ENCODE data around the gene ICA1L.
"Not testable (repeated sequence)": the region's sequence is repeated elsewhere in the genome, so short reads cannot be mapped to it uniquely, and the experiment has no call there.

ICA1L gene

DNA sequence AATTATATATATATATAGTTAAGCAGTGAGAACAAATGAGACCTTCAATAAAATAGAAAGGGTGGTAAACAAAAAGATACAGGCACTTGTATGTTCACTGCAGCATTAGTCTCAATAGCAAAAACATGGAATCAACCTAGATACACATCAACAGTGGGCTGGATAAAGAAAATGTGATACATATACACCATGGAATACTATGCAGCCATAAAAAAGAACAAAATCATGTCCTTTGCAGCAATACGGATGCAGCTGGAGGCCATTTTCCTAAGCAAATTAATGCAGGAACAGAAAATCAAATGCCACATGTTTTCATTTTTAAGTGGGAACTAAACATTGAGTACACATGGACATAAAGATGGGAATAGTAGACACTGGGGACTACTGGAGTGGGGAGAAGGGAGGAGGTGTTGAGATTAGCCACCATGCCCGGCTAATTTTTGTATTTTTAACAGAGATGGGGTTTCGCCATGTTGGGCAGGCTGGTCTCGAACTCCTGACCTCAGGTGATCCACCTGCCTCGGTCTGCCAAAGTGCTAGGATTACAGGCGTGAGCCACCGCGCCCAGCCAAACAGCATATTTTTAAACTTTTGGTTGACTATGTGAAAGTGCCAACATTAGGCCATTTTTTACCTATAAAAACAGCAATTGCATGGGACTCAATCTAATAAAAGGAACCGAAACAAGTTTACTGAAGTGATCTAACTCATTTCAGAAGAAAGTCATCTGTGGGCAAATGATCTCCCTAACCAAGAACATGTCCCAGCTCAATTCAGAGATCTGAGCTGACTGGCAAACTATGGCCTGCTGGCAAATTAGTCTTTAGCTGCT is 23.7 kb downstream of the ICA1L start:
- DNase-seq (ENCODE audit: low read depth in 2 of 2): no peak

DNA sequence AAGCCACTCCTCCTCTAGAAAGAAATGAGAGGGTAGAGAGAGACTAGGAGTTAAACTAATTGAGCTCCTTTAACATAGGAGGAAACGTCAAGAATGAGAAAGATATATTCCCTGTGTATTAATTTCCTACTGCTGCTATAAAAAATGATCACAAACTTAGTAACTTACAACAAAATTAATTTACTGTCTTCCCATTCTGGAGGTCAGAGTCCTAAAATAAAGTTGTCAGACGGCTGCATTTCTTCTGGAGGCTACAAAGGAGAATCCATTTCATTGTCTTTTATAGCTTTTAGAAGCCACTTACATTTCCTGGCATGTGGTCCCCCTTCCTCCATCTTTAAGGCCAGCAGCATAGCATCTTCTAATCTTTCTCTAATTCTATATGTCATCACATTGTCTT is 26.9 kb downstream of the ICA1L start:
- DNase-seq (ENCODE audit: low read depth in 2 of 2): no peak

DNA sequence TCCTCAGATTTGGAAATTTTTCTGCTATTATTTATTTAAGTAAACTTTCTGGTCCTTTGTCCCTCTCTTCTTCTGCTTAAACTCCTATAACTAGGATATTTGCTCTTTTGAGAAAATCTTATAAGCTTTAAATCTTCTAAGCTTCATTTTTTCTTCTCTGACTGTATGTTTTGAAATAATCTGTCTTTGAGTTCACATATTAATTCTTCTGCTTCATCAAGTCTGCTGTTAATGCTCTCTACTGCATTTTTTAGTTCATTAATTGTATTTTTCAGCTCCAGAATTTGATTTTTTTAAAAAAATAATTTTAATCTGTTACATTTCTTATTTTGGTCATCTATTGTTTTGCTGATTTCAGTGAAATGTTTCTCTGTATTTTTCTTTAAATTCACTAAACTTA is 28.9 kb downstream of the ICA1L start:
- no peak for DNase-seq (ENCODE audit: low read depth in 2 of 2)

- DNase-seq (ENCODE audit: low read depth in 2 of 2): no peak
Measured at GRCh38 chr2:202841090-202841867, 30.3 kb downstream of the ICA1L start.

GRCh38 chr2:202831242-202832220 is 40.0 kb downstream of the ICA1L start:
- DNase-seq (ENCODE audit: low read depth in 2 of 2): peak; percentile 20 to 29

DNA sequence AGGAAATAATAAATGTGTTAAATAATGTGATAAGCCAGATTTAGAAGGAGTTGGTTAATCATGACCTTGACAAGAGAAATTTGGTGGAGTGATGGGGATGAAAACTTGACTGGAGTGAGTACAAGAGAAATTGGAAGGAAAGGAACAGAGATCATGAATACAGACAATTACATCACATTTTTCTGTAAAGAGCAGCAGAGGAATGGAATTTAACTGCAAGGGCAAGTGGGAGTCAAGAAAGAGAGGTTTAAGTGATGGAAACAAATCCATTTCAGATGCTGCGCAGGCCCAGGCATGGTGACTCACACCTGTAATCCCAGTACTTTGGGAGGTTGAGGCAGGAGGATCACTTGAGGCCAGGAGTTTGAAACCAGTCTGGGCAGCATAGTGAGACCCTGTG is 46.7 kb downstream of the ICA1L start:
- DNase-seq (ENCODE audit: low read depth in 2 of 2): no peak

DNA sequence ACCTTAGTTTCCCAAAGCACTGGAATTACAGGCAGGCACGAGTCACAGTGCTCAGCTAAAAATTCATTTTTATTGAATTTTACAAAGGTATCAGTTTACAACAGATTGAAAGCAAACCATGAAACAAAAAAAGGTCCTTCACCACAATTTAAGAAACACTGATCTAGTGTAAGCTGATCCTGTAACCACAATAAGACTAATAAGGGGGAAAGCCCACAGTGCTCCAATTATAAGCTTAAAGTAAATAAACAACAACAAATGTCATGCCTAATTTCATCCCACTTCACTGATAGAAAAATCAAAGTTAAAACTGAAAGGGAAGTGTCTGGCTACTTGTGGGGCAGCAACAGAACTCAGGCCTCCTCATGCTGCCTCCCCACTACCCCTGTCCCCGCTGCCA is 49.2 kb downstream of the ICA1L start:
- DNase-seq (ENCODE audit: low read depth in 2 of 2): no peak

DNA sequence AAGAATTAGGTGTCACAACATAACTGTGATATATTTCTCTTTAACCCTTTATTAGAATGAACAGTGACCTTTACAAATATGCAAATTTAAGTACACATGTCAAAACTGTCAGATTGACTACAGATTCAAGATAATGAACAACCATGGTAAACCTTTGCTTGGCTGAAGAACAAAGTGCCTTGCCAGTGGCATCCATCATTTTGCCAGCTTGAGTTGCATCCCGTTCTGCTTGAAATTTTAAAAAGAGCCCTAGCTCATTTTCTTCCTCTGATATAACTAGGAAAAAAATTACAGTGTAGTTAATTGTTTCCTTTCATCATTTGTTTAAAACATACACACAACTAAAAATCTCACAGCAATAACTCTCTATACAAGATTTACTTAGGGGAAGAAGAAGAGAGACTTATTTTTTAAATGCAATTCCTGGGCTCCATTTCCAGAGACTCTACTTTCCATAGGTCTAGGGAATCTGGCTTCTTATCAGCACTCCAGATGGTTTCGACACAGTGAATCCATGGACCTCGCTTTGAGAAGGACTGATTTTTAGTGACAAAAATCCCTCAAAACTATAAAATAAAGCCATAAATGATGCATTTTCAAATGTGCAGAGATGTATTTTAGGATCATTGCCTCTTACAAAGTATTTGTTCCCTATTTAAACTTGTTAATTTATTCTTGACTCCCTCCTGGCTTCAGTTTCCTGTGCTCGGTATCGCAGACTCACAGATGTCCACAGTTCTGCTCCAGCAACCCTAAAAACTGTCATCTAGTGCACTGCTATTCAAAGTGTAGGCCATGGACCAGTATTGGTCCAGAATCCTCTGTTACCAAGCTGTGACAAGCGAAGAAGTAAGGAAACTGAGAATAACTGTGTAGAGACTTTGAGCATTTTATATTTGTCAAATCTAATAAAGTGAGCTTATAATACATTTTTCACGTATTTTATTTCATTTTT is 50.1 kb downstream of the ICA1L start:
- DNase-seq (ENCODE audit: low read depth in 2 of 2): no peak

GRCh38 chr2:202818321-202818720 is 53.2 kb downstream of the ICA1L start:
- no peak for DNase-seq (ENCODE audit: low read depth in 2 of 2)

GRCh38 chr2:202817771-202818170 is 53.8 kb downstream of the ICA1L start:
- no peak for DNase-seq (ENCODE audit: low read depth in 2 of 2)

- no peak for DNase-seq (ENCODE audit: low read depth in 2 of 2)
Measured at GRCh38 chr2:202815548-202816360, 55.8 kb downstream of the ICA1L start.

DNA sequence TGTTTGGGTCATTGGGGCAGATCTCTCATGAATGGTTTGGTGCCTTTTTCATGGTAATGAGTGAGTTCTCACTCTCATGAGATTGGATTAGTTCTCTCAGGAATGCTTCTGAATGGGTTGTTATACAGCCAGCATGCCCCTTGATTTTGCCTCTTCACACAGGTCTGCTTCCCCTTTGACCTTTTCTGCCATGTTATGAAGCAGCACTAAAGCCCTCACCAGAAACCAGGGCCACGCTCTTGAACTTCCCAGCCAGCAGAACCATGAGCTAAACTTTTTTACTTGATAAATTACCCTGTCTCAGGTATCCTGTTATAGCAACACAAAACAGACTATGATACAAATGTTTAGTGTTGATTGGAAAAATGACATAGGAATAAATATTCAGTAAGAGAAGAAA is 57.3 kb downstream of the ICA1L start:
- DNase-seq (ENCODE audit: low read depth in 2 of 2): no peak

DNA sequence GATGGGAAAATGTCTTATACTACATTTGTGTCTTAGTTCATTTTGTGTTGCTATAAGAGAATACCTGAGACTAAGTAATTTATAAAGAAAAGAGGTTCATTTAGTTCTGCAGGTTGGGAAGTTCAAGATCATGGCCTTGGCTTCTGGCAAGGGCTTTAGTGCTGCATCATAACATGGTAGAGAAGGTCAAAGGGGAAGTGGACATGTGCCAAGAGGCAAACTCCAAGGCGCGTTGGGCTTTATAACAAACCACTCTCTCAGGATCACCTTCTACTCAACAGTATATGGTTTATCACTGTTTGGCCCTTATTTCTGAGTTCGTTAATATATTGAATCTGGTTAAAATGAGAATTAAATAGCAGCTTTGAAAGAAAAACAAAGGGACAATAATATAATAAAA is 58.2 kb downstream of the ICA1L start:
- no peak for DNase-seq (ENCODE audit: low read depth in 2 of 2)

GRCh38 chr2:202808754-202809153 is 62.8 kb downstream of the ICA1L start:
- no peak for DNase-seq (ENCODE audit: low read depth in 2 of 2)

DNA sequence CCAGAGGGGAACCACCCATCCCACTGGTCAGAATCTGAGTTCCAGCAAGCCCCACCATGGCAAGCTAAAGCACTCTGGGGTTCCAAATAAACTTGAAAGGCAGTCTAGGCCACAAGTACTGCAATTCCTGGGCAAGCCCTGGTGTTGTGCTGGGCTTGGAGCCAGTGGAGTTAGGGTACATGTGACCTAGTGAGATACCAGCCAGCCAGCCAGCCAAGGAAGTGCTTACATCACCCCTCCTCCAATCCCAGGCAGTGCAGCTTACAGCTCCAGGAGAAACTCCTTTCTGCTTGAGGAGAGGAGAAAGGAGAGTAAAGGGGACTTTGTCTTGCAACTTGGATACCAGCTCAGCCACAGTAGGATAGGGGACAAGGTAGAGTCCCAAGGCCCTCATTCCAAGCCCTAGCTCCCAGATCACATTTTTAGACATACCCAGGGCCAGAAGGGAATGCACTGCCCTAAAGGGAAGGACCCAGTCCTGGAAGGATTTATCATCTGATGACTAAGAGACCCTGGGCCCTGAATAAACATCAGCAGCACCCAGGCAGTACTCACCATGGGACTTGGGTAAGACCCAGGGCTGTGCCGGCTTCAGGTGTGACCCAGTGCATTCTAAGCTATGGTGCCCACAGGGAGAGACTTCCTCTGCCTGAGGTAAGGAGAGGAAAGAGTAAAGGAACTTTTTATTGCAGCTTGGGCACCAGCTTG is 64.0 kb downstream of the ICA1L start:
- DNase-seq (ENCODE audit: low read depth in 2 of 2): peak in 1 of 2 experiments; percentile 10

- DNase-seq (ENCODE audit: low read depth in 2 of 2): not testable (repeated sequence)
Measured at GRCh38 chr2:202805911-202806310, 65.7 kb downstream of the ICA1L start.

- no peak for DNase-seq (ENCODE audit: low read depth in 2 of 2)
Measured at GRCh38 chr2:202797944-202798343, 73.6 kb downstream of the ICA1L start.

DNA sequence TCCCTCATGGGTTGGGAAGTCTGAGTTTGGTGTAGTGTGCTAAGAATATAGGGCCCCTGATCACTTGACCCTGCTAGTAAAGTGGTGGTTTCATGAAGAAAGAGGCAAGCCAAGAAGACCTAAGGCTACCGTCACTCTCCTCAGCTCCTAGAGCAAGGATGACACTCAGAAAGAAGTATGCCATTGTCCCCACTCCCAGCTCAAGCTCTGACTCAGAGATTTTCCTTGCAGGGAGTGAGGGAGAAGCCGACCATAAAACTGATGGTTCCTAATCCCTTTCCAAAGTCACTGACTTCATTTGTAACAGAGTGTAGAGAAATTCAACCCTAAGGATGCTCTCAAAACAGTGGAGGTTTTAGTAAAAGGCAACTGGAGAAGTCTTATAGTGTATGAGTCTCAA is 80.9 kb downstream of the ICA1L start:
- DNase-seq (ENCODE audit: low read depth in 2 of 2): no peak

GRCh38 chr2:202786842-202787241 is 84.7 kb downstream of the ICA1L start:
- no peak for DNase-seq (ENCODE audit: low read depth in 2 of 2)

All from fibroblast of skin of left biceps (primary cell).